GM21576 (cell line): ENCODE measurements around the gene MYO7B.

ENCODE experiments used
- ATAC-seq: cut with Tn5 transposase; IDR thresholded peaks from one replicate; pipeline ENCODE4 v1.9.1; 2021; ENCODE audit warnings: mild to moderate bottlenecking, moderate library complexity; ENCODE audit not compliant: unreplicated experiment

The MYO7B gene

GRCh38 chr2:127634626-127635379, 99.3 kb downstream of the MYO7B start:
- ATAC-seq = no peak

DNA sequence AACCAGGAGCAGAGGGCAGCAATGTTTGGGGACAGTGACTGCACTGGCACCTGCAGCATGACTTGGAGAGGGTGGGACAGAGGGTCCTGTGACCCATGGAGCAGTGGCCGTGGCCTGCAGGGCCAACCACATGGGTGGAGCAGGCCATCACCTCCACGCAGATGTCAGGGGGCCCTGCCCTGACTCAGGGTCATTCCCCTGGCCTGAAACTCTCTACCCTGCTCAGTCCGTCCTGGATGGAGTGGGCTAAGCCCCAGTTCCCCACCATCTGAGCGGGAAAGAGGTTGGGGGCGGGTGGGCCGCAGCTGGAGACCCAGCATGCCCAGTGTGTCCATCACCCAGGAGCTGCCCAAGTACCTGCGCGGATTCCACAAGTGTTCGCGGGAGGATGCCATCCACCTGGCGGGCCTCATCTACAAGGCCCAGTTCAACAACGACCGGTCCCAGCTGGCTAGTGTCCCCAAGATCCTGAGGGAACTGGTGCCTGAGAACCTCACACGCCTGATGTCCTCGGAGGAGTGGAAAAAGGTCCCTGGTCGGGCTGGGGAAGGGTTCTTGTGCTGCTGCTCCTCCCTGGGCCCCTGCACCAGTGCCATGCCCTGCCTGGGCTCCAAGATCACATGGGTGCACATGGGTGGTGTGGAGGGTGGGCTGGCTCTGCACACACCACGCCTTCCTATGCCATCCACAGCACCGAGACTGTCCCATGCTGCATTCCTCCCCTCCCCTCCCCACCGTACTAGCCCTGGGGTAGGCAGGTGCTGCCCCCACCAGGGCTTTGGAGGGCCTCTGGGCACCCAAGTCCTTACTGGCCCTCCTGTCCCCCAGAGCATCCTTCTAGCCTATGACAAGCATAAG, 100.1 kb downstream of the MYO7B start:
- no peak for ATAC-seq

DNA sequence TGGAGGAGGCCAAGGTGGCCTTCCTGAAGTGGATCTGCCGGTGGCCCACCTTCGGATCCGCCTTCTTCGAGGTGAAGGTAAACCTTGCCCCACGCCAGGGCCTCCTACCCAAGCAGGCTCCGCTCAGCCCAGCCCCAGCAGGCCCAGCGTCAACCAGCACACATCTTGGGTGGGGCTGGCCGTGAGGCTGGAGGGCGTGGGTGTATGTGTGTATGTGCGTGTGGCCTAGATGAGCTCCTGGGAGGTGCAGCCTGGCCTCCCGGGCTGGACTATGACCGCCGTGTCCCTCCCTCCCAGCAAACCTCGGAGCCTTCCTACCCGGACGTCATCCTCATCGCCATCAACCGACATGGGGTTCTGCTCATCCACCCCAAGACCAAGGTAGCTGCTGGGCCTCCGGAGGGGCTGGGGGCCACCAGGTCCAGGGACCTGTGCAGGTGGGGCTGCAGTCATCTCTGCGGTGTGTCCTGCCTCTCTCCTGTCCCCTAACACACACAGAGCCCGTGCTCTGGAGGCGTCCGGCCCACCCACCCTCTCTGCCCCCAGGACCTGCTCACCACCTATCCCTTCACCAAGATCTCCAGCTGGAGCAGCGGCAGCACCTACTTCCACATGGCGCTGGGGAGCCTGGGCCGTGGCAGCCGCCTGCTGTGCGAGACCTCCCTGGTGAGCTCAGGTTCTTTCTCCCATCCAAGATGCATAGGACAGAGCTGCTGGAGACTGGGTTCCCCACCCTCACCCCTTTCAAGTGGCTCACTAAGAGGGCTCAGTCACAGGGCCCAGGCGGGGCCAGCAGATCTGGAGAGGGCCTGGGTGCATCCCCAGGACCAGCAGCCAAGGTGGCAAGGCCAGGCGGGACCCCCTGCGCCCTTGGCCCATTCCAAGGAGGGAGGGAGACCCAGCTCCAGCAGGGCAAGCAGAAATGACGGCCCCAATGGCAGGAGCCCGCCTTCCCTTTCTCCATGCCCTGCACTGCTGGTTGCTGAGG, 101.1 kb downstream of the MYO7B start:
- no peak for ATAC-seq

- no peak for ATAC-seq
Measured at GRCh38 chr2:127637236-127637630, 101.8 kb downstream of the MYO7B start.

DNA sequence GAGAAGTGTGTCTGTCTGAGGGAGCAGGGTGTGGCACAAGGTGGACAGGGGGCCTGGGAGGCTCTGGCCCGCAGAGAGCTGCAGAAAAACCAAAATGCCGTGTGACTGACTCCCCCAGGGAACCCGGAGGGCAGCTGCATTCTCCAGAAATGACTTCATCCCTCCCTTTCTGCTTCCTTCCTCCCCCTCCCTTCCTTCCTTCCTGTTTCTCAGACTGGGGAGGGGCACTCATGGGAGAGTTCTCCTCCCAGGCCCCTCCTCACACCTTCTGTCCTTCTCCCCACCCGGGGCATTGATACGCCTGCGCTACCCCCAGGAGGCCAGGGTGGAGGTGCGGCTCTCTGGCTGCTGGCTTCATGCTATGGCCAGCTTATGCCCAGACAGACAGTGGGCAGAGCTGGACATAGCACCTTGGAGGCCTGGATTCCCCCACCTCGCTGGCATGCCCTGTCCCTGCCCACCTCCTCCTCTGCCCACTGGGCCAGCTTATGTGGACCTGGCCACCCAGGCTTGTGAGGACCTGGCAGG, 102.3 kb downstream of the MYO7B start:
- no peak for ATAC-seq

- ATAC-seq = no peak
Measured at GRCh38 chr2:127638361-127639110, 103.1 kb downstream of the MYO7B start.

GRCh38 chr2:127639111-127639474, 103.6 kb downstream of the MYO7B start:
- no peak for ATAC-seq

DNA sequence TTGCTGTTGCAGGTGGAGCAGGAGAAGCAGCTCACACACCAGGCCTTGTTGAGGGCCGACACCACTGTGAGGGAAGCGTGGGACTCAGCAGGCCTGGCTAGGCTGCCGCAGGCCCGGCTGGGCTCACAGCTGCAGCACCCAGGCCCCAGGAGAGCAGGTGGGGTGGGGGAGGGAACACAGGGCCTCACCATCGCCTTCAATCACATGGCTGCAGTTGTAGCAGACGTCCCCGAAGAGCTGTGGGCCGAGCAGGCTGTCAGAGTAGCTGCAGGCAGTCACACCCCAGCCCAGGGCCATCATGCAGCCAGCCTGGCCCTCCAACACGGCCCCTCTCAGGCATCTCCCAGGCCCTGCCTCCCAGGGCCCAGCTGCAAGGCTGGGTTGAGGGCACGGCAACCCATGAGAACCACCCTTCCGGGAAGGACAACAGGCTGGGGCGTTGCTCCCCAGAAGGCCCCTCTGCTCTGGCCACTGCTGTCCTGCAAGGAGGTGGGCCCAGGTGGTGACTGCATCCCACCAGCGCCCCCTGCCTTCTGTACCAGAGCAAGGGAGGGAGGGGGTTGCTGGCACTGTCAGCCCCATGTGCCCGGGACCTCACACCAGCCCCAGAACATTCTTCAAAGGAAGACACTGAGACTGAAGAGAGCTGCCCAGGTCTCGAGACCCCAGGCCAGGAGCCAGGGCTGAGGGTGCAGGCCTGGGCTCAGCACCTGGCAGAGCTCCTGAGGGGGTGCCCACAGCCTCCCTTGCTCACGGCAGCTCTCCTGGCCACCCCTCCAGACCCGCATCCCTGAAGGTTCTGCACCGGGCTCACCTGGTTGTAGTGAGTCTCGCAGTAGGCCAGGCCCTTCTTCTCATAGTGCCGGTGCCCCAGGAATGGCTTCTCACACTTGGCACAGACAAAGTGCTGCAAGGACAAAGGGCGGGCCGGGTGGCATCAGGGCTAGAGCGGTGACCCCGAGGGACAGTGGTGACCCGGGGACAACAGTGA, 104.9 kb downstream of the MYO7B start:
- ATAC-seq = no peak

- no peak for ATAC-seq
Measured at GRCh38 chr2:127641133-127641532, 105.7 kb downstream of the MYO7B start.

DNA sequence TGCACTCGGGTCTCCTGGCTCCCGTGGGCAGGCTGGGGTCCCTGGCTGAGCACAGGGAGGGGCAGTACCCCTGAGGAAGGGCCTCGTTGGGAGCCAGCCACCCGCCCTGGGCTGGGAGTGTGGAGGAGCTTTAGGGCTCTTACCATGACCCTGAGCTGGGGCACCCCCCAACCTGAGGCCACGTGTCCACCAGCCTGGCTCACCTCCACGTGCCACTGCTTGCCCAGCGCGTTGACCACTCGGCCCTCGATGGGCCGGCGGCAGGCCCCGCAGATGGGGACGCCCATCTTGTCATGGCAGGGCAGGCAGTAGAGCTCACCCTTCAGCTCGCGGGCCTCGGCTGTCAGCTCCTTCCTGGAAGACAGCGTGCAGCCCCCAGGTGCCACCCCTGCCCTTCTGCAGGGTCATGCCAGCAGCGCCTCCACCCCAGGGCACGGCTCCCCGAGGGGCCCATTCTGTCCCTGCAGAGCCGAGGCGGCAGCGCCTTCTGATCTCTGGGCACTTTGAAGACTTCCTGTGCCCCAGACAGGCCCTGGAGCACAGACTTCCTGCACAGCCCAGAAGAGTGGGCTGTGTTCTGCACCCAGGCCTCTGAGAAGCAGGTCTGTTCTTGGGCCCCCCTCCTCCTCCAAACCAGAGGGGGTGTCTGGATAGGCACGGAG, 106.5 kb downstream of the MYO7B start:
- ATAC-seq = no peak

GRCh38 chr2:127642706-127643438, 107.4 kb downstream of the MYO7B start:
- ATAC-seq = no peak

DNA sequence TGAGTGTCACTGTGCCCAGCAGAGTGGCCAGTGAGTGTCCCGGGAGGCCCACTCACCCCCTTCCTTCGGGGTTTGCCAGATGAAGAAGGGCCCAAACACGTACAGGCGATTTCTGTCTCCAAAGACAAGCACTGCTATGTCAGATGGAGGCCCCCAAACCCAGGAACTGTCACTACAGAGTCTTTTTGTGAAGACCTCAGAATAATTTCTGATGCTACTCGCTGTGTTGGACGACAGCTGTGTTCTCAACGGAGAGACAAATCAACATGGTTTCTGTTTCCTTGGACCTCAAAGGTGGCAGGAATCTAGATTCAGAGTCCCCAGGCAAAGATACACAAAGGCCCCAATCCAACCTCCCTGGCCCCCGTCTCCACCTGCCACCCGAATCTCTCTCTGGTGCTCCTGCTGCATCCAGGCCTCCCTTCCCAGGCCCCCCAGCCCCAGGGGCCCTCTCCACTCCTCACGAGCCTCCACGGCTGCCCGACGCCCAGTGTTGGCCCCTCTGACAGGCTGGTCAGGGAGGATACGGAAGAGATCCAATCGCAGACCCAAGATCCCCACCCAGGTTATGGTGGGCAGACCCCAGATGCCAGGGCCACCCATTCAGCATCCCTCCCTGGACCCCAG, 108.1 kb downstream of the MYO7B start:
- ATAC-seq = no peak

- ATAC-seq = no peak
Measured at GRCh38 chr2:127644066-127645025, 108.9 kb downstream of the MYO7B start.

GRCh38 chr2:127645026-127645394, 109.5 kb downstream of the MYO7B start:
- ATAC-seq = no peak

DNA sequence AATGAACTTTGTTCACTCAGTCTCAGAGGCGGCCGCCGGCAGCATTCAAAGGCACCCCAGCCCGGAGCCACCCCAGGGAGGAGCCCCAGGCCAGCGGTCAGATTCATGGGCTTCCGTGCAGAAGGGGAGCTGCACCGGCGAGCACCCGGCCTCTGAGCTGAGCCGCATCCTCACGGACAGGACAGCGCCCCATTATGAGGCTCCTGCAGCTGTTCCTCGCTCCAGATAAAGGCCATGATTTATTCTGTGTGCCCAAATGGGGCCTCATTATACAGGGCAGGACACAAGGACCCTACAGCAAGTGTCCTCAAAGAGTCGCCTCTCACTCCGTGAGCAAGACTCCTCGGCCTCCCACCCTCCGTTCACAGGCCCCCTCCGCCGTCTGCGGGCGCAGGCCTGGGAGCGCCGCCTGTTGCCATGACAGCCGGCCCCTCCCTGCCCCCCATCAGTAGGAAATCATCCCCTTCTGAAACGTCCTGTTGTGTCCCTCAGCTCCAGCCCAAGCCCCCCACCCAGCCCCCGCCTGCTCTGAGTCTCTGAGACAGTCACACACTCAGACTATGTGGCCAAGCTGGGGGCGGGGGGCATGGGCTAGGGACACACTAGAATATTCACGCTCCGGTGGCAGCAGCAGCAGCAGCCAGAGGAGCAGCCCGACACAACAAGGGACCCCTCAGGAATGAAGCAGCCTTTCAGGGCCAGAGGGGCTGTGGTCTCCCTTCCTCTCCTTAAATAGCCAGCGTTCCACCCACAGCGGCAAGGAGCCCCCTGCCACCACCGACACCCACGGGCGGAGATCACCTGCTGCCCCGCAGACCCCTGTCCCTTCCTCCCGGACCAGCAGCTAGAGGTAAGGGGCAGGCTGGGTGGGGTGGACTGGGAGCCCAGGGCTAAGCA, 110.2 kb downstream of the MYO7B start, which contains the start of gene GPR17:
GPR17 (plus strand) TSS at position 759 of the 897 bp plus-strand sequence. CDS start 4,583 bp downstream, outside the sequence.
- no peak for ATAC-seq
